GM10248 (cell line): ENCODE data around the gene AGPAT3.

Source experiments
- CTCF ChIA-PET: fragments of 300-600 bp; sonication (Branson Sonifier 250); formaldehyde crosslinking; extraction: SDS; loops from one replicate; lab custom pipeline; 2021; ENCODE audit warnings: antibody characterized with exemption; lab: Yijun Ruan, JAX
- POLR2A ChIA-PET: fragments of 350-650 bp; sonication (Branson Sonifier 250); formaldehyde crosslinking; extraction: SDS; loops from one replicate; lab custom pipeline; 2020; ENCODE audit warnings: antibody characterized with exemption; lab: Yijun Ruan, JAX
- DNase-seq: peaks from one replicate; pipeline ENCODE4 v3.0.0; 2012; ENCODE audit errors: extremely low spot score
- TF ChIP-seq, protein P1 (sequence below): IDR thresholded peaks from 2 replicates; pipeline ENCODE4 v1.5.1; 2012; ENCODE audit warnings: mild to moderate bottlenecking, low read depth; ENCODE audit errors: extremely low read depth, missing control alignments, control extremely low read depth

The AGPAT3 gene

DNA sequence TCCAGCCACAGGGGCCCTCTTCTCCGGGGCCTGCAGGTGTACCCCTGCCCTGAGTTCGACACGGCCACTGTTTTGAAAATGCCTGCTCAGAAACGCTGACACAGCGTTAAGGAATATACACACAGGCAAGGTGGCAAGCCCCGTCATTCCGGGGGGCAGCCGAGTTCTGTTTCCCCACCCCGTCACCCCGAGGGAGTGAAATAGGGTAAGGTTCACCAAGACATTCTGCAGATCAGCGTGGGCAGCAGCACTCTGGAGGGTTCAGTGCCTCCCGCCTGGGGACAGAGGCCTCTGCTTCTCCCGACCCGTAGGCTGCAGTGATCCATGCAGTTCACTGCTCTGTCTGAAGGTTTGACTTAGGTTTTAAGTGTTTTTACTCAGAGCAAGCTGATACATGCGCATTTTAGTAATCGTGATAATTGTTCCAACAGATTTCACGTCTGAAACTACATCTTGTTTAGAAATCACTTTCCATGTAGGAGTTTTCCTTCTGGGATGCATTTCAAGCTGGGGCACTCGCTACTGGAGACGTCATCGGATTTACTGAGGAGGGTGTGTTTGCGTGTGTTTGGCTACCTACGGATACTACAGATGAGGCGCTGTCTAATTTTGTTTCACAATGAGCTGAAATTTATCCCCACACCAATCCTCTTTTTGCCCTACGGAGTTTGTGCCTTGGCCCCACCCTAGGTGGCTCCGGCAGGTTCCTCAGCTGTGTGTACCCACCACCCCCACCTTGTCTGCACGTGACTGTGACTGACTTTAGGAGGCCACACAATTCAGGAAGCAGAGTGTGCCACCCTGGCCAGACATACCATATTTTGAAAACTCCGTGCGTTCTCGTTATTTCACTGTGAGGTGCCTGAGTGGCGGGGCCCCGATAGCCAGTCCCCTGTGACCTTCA lies 63.5 kb downstream of the AGPAT3 start:
- TF ChIP-seq, protein P1, sequence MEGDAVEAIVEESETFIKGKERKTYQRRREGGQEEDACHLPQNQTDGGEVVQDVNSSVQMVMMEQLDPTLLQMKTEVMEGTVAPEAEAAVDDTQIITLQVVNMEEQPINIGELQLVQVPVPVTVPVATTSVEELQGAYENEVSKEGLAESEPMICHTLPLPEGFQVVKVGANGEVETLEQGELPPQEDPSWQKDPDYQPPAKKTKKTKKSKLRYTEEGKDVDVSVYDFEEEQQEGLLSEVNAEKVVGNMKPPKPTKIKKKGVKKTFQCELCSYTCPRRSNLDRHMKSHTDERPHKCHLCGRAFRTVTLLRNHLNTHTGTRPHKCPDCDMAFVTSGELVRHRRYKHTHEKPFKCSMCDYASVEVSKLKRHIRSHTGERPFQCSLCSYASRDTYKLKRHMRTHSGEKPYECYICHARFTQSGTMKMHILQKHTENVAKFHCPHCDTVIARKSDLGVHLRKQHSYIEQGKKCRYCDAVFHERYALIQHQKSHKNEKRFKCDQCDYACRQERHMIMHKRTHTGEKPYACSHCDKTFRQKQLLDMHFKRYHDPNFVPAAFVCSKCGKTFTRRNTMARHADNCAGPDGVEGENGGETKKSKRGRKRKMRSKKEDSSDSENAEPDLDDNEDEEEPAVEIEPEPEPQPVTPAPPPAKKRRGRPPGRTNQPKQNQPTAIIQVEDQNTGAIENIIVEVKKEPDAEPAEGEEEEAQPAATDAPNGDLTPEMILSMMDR: no peak
- CTCF ChIA-PET: interaction anchor here (1.1 to 9.7 kb wide), 4 partner anchors 9 to 40 kb away, joined by 3 to 49 read pairs (median 4); no protein-coding TSS in a partner anchor
- no peak for DNase-seq
- POLR2A ChIA-PET: no interaction called here

DNA sequence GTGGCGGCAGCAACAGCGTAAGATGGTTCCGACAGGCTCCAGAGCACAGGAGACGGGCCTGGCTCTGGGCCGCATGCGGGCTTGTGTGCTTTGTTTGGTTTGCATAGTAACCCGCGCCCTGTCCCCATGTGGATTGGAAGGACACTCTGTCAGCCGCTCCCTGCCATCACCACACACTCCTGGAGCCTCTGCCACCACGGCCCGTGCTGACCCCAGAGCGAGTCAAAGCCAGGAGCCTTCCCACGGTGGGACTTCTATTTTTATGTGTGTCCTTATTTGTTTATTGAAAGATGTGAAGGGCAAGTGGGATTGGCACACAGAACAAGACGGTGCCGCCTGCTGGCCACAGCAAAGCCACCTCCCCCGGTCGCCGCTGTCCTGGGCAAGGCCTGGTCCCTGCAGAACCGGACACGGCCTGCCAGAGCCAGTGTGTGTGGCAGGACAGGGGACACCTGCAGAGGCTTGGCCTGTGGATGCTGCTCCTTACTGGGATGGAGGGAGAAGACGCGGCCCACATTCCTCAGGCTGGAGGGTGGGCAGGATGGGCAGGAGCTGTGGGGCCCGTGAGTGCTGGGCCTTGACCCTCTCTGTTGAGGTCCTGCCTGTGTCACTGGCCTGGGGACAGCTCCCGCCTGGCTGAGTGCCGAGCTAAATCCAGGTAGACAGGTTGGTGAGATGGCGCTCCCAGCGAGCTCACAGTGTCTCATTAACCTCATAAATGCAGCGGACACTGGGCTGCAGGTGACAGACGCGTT lies 64.4 kb downstream of the AGPAT3 start:
- CTCF ChIA-PET: interaction anchor here (1.1 to 9.7 kb wide), 4 partner anchors 9 to 41 kb away, joined by 3 to 49 read pairs (median 4); no protein-coding TSS in a partner anchor
- no peak for DNase-seq
- POLR2A ChIA-PET: interaction anchor here (1.2 kb wide), 1 partner anchor 15 kb away, joined by 3 read pairs; no protein-coding TSS in a partner anchor
- TF ChIP-seq, protein P1: no peak

DNA sequence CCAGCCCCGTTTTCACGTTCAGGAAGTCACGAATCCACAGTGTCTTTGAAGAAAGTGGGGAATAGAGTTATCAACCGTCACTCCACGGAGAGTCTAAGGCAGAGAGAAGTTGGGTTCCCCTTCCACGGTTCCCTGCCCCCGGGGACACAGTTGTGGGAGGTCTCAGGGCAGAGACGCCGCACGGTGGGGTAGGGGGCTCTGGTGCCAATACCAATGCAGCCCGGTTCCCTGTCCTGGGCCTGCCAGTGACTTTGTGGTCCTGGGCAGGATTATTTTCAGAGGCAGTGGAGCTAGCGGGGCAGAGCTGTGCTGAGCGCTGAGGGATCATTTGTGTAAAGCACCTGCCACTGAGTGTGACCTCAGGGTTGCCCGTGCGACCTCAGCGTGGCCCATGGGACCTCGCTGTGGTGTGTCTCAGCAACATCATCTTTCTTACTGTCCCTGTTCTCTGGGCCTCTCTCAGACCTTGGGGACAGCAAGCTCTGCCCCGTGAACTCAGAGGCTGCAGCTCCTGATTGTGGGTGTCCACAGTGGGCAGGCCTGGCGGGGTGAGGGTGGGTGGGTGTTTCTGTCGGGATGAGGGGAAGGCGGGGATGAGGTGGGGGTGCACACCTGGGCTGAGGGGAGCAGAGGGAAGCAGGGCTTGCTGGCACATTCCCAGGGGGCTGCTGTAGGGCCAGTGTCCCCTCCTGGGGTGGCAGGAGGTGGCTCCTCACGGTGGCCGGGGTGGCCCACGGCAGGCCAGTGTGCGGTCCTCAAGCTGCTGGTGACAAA lies 65.2 kb downstream of the AGPAT3 start:
- ChIA-PET CTCF (interaction anchor here (1.1 to 9.7 kb wide), 3 partner anchors 8 to 45 kb away, joined by 3 to 49 read pairs (median 5); no protein-coding TSS in a partner anchor), POLR2A (interaction anchor here (0.6 to 1.2 kb wide), 2 partner anchors 14 to 76 kb away, joined by 3 to 5 read pairs; no protein-coding TSS in a partner anchor)
- TF ChIP-seq, protein P1: no peak
- DNase-seq: no peak

DNA sequence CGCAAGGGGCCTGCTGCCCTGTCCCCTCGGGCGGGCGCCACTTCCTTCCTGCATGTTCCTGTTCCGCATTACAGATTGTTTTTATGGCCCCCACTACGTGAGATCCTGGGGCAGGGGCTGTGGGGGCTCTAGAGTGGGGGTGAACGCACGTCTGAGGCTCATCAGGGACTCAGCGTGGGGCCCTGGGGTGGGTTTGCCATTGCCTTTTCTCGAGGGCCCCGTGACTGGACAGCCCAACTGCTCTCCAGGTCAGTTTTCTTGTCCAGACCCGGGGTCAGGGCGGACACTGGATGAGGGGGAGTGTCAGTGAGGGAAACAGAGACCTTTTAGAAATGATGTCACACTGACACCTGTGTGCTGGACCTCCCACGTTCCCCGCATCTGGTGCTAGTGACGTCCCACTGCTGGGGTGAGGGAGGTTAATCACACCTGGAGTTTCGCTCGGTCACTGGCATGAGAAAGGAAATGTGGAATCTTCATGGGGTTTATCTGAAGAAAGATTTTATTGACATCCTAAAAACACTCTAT lies 65.9 kb downstream of the AGPAT3 start:
- TF ChIP-seq, protein P1: no peak
- CTCF ChIA-PET: interaction anchor here (1.1 to 9.7 kb wide), 5 partner anchors 7 to 158 kb away, joined by 3 to 49 read pairs (median 4); no protein-coding TSS in a partner anchor
- POLR2A ChIA-PET: interaction anchor here (1.2 kb wide), 1 partner anchor 13 kb away, joined by 3 read pairs; no protein-coding TSS in a partner anchor

DNA sequence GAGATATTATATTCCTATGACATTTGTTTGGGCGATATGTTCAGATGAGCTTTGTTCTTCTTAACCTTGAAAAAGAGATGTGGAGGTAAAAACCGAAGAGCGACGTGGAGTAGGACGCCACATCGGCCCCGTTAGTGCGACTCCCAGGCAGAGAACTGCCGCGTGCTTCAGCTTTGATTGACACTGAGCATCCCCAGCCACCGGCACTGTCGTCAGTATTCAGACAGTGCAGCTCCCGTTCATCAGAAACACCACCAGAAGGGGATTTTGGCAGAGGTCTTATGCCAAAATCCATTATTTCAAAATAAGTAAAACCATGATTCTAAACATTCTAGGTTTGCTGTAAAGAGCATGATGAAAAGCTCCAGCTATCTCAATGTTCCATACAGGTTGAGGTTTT lies 66.5 kb downstream of the AGPAT3 start:
- CTCF ChIA-PET: interaction anchor here (1.3 to 9.7 kb wide), 4 partner anchors 7 to 159 kb away, joined by 3 to 49 read pairs (median 4); no protein-coding TSS in a partner anchor
- TF ChIP-seq, protein P1: no peak
- no peak for DNase-seq
- POLR2A ChIA-PET: no interaction called here

More for the DNA sequence above, 65.9 kb downstream of the AGPAT3 start:
- DNase-seq: no peak
